Erythroblast (primary cell): ENCODE results near the gene ZNF529.
"Not testable (repeated sequence)": the region's sequence is repeated elsewhere in the genome, so short reads cannot be mapped to it uniquely, and the experiment has no call there.

ENCODE experiments used
- DNase-seq, 2 experiments: peaks; one replicate each; lab custom pipeline; 2025; lab: John Stamatoyannopoulos, UW
- GATA1 ChIP-seq: IDR thresholded peaks from 2 replicates; pipeline ENCODE4 v1.6.1; 2011; ENCODE audit warnings: low read depth, mild to moderate bottlenecking, control low read depth, low read length, moderate library complexity
- POLR2A ChIP-seq: IDR thresholded peaks from 2 replicates; pipeline ENCODE4 v1.6.1; 2011; ENCODE audit warnings: mild to moderate bottlenecking, low read length

Gene ZNF529

DNA sequence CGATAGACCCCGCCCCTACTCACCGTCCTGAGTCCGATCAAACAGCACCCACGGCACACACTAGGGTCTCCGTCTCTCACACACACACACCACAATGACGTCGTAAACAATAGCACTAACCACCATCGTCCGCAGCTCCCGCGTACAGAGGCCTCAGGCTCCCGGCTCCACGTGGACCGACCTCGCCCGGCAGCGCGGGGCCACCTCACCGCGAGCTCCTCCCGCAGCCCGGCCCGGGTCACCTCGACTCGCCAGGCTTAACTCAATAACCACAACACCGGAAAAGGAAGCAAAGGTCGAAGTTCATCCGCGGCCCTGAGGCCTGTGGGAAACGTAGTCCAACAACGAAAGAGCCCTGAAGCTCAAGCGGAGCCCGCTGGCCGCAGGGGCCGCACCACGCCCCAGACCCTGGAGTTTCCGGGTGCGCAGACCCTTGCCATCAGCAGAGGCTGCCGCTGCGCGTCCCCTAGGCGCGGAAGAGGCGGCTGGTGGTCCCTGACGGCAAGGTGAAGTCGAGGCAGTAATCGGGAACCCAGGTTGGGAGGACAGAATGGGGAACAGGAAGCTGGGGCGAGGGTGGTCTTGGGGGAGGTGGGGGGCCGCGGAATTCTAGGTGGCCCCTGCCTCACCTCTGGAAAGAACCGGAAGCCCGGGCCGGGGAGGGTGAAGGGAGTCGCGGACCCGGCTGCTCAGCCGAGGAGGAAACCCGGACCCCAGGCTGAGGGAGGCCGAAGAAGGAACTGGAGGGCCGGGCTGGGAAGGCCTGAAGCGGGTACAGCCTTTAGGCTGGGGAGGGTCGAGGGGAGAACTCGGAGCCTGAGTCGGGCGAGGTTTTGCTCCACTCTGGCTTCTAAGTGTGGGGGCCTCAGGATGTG is at the start of gene ZNF529:
ZNF529 (minus strand) TSS at position 273 of the 875 bp plus-strand sequence. CDS start 946 bp downstream, outside the sequence.
- peak; percentile 93 to 94 for DNase-seq
- no peak for TF ChIP-seq GATA1
- peak; percentile 94 for TF ChIP-seq POLR2A

DNA sequence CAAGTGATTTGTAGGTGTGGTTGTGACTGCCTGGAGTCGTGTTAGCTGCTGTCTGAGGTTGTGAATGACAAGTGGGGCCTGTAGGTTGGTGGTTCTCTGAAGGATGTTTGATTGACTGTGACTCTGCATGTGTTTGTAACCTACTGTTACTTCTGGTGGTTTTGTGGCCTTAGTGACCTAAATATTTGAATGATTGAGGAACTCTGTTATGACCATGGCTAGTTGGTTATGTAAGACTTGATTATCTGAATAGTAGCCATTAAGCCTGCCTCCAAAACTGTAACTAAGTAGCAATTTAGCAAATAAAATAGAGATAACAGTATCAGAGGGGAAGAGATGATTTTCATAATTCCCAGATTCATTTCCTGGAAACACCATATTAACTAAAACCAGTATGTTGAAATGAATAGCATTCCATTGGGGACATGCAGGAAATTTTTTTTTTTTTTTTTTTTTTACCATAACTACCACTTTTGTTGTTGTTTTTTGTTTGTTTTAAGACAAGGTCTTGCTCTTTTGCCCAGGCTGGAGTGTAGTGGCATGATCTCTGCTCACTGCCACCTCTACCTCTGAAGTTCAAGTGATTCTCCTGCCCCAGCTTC is 32.9 kb upstream of the ZNF529 start:
- peak in 1 of 2 experiments; percentile 76 for DNase-seq
- no peak for TF ChIP-seq POLR2A
- no peak for TF ChIP-seq GATA1

DNA sequence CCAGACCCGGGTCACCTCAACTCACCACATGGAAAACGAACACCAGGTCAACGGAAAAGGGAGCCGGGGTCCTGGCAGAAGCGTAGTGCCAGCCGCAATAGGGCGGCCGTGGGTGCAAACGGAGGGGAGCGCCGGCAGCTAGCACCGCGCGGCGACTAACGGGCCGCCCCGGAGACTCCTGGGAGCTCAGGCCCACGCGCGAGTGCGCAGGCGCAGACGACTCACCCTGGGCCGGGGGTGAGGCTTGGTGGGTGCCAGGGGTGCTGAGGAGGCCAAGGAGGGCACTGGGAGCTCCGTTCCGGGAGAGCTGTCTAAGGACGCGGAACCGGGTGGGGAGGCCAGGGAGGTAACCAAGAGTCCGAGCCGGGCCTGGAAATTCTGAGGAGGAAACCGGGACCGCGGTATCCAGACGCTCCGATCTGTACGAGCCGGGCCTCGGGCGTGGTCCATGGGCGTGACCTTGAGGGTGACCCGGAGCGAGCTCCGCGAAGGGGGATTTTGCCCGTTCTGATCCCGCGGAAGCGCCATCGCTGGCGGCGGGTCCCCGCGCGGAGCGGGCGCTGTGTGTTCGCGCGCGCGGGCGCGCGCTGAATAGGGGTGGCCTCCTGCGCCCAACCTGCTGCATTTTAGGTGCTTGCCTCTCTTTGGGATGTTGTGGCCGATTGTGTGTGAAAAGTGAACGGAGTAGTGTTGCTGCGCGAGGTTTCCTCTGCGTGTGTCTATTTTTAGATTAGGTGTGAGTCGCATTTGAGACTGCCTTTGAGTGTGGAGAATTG is 32.2 kb upstream of the ZNF529 start, which contains the start of gene ZNF382:
ZNF382 (plus strand) TSS at position 213 of the 776 bp plus-strand sequence. CDS start 4,602 bp downstream, outside the sequence.
- DNase-seq = peak; percentile 89 to 93
- TF ChIP-seq GATA1 (no peak), POLR2A (peak; percentile 87)

DNA sequence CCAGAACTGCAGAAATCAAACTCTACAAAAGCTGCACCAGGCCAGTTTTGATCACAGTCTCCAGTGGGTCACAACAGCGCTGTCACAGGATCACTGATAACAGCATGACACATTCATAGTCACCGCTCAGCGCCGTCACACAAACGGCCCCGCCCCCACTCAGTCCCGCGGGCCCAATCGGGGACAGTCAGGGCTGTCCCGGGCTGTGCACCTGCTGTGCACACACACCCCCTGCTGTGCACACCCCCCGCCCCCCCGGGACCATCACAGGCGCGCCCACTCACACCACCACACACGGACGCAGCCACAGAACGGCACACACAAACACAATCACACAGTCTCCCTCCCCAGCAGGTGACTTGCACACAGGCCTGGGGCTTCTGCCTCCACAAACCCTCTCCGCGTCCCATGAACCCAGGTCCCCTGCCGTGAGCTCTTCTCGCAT is 31.6 kb upstream of the ZNF529 start:
- TF ChIP-seq POLR2A = no peak
- DNase-seq = peak; percentile 96

DNA sequence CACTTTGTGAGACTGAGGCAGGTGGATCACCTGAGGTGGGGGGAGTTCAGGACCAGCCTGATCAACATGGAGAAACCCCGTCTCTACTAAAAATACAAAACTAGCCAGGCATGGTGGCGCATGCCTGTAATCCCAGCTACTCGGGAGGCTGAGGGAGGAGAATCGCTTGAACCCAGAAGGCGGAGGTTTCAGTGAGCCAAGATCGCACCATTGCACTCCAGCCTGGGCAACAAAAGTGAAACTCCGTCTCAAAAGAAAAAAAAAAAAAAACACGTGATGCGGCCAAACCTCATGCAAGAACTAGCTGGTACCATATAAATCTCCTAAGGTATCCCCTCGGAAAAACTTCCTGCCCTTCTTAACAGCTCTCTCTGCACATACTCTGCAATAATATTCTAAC is 29.6 kb upstream of the ZNF529 start:
- DNase-seq = not testable (repeated sequence)

DNA sequence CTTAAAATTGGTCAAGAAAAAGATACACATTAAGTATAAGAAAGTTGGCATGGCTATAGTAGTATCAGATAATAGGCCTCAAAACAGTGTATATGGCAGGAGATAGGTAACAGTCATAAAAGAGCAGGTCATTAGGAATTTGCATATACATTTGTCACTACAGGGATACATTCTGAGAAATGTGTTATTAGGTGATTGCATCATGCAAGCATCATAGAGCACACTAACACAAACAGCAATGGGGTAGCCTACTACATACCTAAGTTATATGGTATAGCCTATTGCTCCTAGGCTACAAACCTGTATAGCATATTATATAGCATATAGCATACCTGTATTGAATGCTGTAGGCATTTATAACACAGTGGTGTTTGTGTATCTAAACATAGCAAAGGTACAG is 6.2 kb upstream of the ZNF529 start:
- DNase-seq = peak in 1 of 2 experiments; percentile 26
- TF ChIP-seq GATA1 (no peak), POLR2A (no peak)

- TF ChIP-seq GATA1 (no peak), POLR2A (no peak)
- DNase-seq = no peak
Observed at GRCh38 chr19:36577271-36577996, 4.3 kb upstream of the ZNF529 start.

- no peak for TF ChIP-seq POLR2A
- no peak for TF ChIP-seq GATA1
- no peak for DNase-seq
Observed at GRCh38 chr19:36574741-36575140, 1.6 kb upstream of the ZNF529 start.

DNA sequence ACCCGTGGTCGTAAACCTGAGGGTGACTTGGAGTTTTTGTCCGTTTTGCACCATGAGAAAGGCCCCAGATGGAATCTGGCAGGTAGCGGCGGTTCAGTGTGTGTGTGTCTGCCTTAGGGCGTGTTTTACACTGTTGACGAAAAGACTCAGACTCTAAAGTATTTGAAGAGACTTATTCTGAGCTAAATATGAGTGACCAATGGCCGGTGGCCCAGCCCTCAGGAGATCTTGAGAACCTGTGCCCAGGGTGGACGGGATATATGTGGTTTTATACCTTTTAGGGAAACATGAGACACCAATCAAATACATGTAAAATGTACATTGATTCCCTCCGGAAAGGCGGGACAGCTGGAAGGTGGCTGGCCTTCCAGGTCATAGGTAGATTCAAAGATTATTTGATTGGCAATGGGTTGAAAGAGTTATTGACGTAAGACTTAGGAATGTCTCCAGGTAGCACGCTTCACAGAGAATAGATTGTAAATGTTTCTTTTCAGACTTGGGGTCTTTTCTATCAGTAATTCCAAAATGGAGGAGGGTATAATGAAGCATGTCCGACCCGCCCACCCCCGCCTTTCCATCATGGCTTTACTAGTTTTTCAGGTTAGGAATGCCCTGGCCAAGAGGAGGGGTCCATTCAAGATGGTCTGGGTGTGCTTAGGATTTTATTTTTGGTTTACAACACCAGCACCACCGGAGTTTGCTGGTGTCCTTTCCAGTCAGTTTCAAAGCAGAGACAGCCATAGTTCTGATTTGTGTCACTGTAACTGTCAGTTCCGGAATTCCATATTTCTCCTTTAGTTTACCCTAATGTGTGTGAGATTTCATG is 1.0 kb upstream of the ZNF529 start:
- no peak for DNase-seq
- TF ChIP-seq POLR2A (no peak), GATA1 (no peak)

- no peak for TF ChIP-seq POLR2A
- no peak for TF ChIP-seq GATA1
- DNase-seq = no peak
Observed at GRCh38 chr19:36572593-36573019, 486 bp downstream of the ZNF529 start.

DNA sequence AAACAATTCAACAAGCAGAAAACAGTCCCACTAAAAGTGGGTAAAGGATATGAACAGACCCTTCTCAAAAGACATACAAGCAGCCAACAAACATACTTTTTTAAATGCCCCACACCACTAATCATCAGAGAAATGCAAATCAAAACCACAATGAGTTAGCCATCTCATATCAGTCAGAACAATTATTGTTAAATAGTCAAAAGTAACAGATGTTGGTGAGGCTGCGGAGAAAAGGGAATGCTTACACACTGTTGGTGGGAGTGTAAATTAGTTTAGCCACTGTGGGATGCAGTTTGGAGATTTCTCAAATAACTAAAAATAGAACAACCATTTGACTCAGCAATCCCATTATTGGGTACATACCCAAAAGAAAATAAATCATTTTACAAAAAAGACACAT is 8.7 kb downstream of the ZNF529 start:
- no peak for DNase-seq
- TF ChIP-seq POLR2A (no peak), GATA1 (no peak)

- peak in 1 of 2 experiments; percentile 29 for DNase-seq
- no peak for TF ChIP-seq GATA1
- no peak for TF ChIP-seq POLR2A
Observed at GRCh38 chr19:36547001-36547732, 25.9 kb downstream of the ZNF529 start.
